Naive thymus-derived CD4-positive, alpha-beta T cell (primary cell): ENCODE results near the gene TBX2. TPM values are rescaled to one million over a fixed set of nuclear protein-coding genes. Genes with fewer than 3 reads are reported as not detected.

Experiments
- ATAC-seq: fragments of 150-1000 bp; cut with Tn5 transposase; 2 replicates; pipeline ENCODE4 v1.10.0; 2021; ENCODE audit warnings: mild to moderate bottlenecking, moderate library complexity
- CTCF ChIA-PET: fragments of 350-600 bp; sonication (Branson Sonifier 250); formaldehyde crosslinking; loops from one replicate; lab custom pipeline; 2021; ENCODE audit warnings: antibody characterized with exemption; lab: Charles Lee
- POLR2A ChIA-PET: fragments of 350-600 bp; sonication (Branson Sonifier 250); formaldehyde crosslinking; loops from one replicate; lab custom pipeline; 2021; ENCODE audit warnings: antibody characterized with exemption, inconsistent platforms; lab: Charles Lee
- DNase-seq, 9 donors: peaks; one replicate each; pipeline versions ENCODE4 v3.0.0 to v3.0.0-alpha.2; 2020 to 2022; ENCODE audit warnings: mixed read lengths in 1 of 9
- H3K27ac ChIP-seq: one replicate; pipeline ENCODE4 v1.7.0; 2013; ENCODE audit warnings: mild to moderate bottlenecking, low read depth, low read length, moderate library complexity
- H3K27me3 ChIP-seq, 2 donors: one replicate each; pipeline ENCODE4 v1.7.0; 2013; ENCODE audit warnings: low read length in 2 of 2, mild to moderate bottlenecking in 2 of 2, moderate library complexity in 2 of 2; ENCODE audit not compliant: control insufficient read depth in 2 of 2, insufficient read depth in 2 of 2
- H3K36me3 ChIP-seq, 3 experiments: 1 replicate in 2 of 3; 2 replicates in 1 of 3; pipeline ENCODE4 v1.7.0; 2013; ENCODE audit warnings: low read length in 3 of 3, mild to moderate bottlenecking in 3 of 3, moderate library complexity in 1 of 3; ENCODE audit not compliant: insufficient read depth in 3 of 3, control insufficient read depth in 2 of 3
- H3K4me1 ChIP-seq, 2 donors: one replicate each; pipeline ENCODE4 v1.7.0; 2013; ENCODE audit warnings: low read length in 2 of 2, mild to moderate bottlenecking in 2 of 2, moderate library complexity in 1 of 2; ENCODE audit not compliant: control insufficient read depth in 2 of 2, insufficient read depth in 2 of 2
- H3K4me3 ChIP-seq: 2 replicates; pipeline ENCODE4 v1.7.0; 2013; ENCODE audit warnings: mild to moderate bottlenecking, low read length
- H3K9me3 ChIP-seq, 3 experiments: 1 replicate in 2 of 3; 2 replicates in 1 of 3; pipeline ENCODE4 v1.7.0; 2013; ENCODE audit warnings: low read length in 3 of 3; ENCODE audit not compliant: control insufficient read depth in 2 of 3
- H3K27ac Mint-ChIP-seq, 9 donors: one replicate each; pipeline ENCODE4 v1.8.0; 2020 to 2022; ENCODE audit warnings: mixed read lengths in 9 of 9, mild to moderate bottlenecking in 8 of 9, moderate library complexity in 5 of 9, inconsistent platforms in 2 of 9
- H3K27me3 Mint-ChIP-seq, 5 donors: one replicate each; pipeline ENCODE4 v1.8.0; 2021 to 2022; ENCODE audit warnings: mixed read lengths in 5 of 5, mild to moderate bottlenecking in 1 of 5
- H3K36me3 Mint-ChIP-seq, 5 donors: one replicate each; pipeline ENCODE4 v1.8.0; 2020 to 2022; ENCODE audit warnings: mixed read lengths in 5 of 5, mild to moderate bottlenecking in 3 of 5, inconsistent platforms in 1 of 5
- H3K4me1 Mint-ChIP-seq, 7 donors: one replicate each; pipeline ENCODE4 v1.8.0; 2020 to 2022; ENCODE audit warnings: mixed read lengths in 7 of 7, mild to moderate bottlenecking in 3 of 7, inconsistent platforms in 1 of 7
- H3K4me3 Mint-ChIP-seq, 10 donors: one replicate each; pipeline ENCODE4 v1.8.0; 2020 to 2022; ENCODE audit warnings: mild to moderate bottlenecking in 10 of 10, mixed read lengths in 10 of 10, moderate library complexity in 6 of 10, inconsistent platforms in 2 of 10
- H3K9me3 Mint-ChIP-seq, 11 donors: one replicate each; pipeline ENCODE4 v1.8.0; 2020 to 2022; ENCODE audit warnings: mixed read lengths in 11 of 11, mild to moderate bottlenecking in 4 of 11, inconsistent platforms in 1 of 11, moderate library complexity in 1 of 11
- intact Hi-C, 2 donors: fragments of 100-400 bp; cut with micrococcal nuclease; formaldehyde crosslinking; loops; one replicate each; pipeline ENCODE4 v1.15.1; 2023
- polyA plus RNA-seq, 2 donors: library from polyadenylated mRNA; unstranded; fragments of 300-500 nt; fragmentation: Illumina TruSeq; gene quantifications; one replicate each; pipeline ENCODE4 v1.2.3, GENCODE V29; 2021
- total RNA-seq, 6 experiments: library from RNA in 5 of 6; stranded (reverse) in 5 of 6; gene quantifications; 1 replicate in 5 of 6; 2 replicates in 1 of 6; pipeline ENCODE4 v1.2.3 and lab custom pipeline; 2021 to 2026

The TBX2 gene
- total and polyA plus RNA-seq, 7 experiments from 2014 or later, result not detected

DNA sequence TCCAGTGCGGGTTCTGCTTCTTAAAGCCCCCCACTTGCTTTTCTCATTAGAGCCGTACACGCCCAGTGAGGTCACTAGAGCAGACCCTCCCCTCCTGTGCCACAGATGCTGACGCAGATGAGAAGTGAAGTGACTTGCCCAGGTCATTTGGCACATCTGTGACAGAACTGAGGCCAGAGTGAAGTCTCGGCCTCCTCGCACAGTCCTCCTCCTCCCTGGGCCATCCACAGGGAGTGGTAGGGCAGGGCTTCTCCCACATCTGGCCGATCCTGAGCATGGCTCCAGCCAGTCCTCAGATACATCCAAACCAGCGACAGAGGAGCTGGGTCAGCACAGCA lies 15.3 kb upstream of the TBX2 start:
- ChIA-PET CTCF (no interaction called here), POLR2A (no interaction called here)
- no peaks in the 10 kb centered on the region for H3K4me1 ChIP-seq
- no peaks in the 10 kb centered on the region for H3K27me3 ChIP-seq
- H3K27ac ChIP-seq, result no peak overlapping the region
- Mint-ChIP-seq H3K27ac (no peak overlapping the region), H3K4me1 (peaks cover 0 to 3% (median 2%) of the 10 kb centered on the region in 7 donors), H3K4me3 (no peak overlapping the region), H3K36me3 (peaks cover 0 to 7% (median 0%) of the 10 kb centered on the region in 5 donors), H3K9me3 (no peaks in the 10 kb centered on the region), H3K27me3 (peaks cover 0 to 8% (median 3%) of the 10 kb centered on the region in 5 donors)
- intact Hi-C loops, result no loop called here
- no peaks in the 10 kb centered on the region for H3K36me3 ChIP-seq
- no peak for ATAC-seq
- no peaks in the 10 kb centered on the region for H3K9me3 ChIP-seq
- no peak overlapping the region for H3K4me3 ChIP-seq
- DNase-seq, result no peak

DNA sequence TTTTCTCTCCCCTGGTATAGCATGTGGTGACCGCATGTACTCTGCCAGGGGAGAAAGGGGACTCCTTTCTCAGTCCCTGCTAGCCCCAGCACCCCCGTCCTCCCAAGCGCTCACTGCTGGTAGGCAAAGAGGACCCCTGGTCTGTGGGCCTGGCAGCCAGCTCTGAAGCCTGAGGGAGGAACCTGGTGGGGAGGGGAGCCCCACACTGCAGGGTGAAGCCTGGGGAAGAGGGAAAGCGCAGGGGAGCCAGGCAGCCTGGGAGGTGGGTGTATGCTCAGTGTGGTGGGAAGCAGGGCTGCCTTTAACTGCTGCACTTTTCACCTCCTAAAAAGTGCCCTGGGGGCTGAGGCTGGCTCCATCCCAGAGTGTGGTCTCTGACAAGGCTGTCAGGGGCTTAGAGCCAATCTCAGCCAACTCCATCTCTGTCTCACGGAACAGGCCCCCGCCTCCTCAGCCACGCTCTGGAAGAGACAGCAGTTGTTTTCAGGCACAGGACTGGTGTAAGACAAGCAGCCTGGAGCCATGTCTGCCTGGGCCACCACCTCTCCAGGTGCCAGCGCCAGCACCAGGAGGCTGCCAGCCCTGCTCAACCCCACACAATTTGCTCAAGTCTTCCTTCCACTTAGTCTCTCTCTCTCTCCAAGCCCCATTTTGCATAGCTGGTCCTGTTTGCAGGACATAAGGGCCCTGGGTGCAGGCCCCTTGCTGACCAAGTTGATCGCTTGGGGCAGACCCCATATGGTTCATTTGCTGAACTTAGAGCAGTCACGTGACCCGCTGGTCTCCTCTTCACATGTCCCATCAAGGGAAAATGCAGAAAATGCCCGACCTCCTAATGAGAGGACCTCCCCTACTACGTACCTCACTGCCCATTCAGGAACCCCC lies 14.7 kb upstream of the TBX2 start:
- Mint-ChIP-seq H3K27ac (peak overlapping the region in 1 of 9 donors; percentile 53), H3K4me1 (peaks cover 0 to 5% (median 4%) of the 10 kb centered on the region in 7 donors), H3K36me3 (peaks cover 0 to 7% (median 0%) of the 10 kb centered on the region in 5 donors), H3K27me3 (peaks cover 0 to 10% (median 3%) of the 10 kb centered on the region in 5 donors), H3K9me3 (no peaks in the 10 kb centered on the region), H3K4me3 (no peak overlapping the region)
- intact Hi-C loops, result no loop called here
- DNase-seq (no peak), ATAC-seq (no peak)
- H3K4me1 ChIP-seq, result no peaks in the 10 kb centered on the region
- ChIA-PET CTCF (no interaction called here), POLR2A (no interaction called here)
- no peaks in the 10 kb centered on the region for H3K36me3 ChIP-seq
- no peaks in the 10 kb centered on the region for H3K27me3 ChIP-seq
- no peak overlapping the region for H3K27ac ChIP-seq
- H3K9me3 ChIP-seq, result no peaks in the 10 kb centered on the region
- H3K4me3 ChIP-seq, result no peak overlapping the region

DNA sequence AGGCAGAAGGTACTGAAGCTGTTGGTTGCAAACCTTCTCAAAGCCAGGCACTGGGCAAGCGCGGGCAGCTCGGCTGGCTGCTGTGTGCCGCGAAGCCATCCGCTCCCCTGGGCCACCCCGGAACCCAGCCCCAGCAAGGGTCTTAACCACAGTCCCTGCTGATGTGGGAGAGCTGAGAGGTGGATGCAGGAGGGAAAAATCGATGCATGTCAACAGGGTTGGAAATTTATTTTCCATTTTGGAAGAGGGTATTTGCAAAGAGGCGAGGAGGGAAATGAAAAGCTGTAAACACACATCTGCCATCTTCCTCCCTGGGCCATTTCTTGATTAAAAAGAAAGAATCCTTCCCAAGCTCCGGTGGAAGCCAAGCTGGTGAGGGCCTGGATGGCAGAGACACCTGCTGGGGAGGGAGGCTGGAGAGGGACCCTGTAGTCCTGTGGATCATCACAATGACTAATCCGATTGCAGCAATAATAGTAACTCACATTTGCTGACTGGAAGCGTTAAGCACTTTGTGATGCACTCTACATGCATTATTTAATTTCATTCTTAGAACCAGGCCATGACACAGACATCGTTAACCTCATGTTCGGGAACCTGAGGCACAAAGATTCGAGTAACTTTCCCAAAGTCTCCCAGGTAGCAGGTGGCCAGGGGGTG lies 13.9 kb upstream of the TBX2 start:
- Histone ChIP-seq H3K27me3 (no peaks in the 10 kb centered on the region), H3K36me3 (no peaks in the 10 kb centered on the region), H3K27ac (no peak overlapping the region), H3K9me3 (no peaks in the 10 kb centered on the region), H3K4me1 (no peaks in the 10 kb centered on the region), H3K4me3 (no peak overlapping the region)
- no peak for DNase-seq
- no peak overlapping the region for H3K27ac Mint-ChIP-seq
- no peaks in the 10 kb centered on the region for H3K9me3 Mint-ChIP-seq
- peaks cover 0 to 7% (median 0%) of the 10 kb centered on the region in 5 donors for H3K36me3 Mint-ChIP-seq
- intact Hi-C loops, result no loop called here
- ATAC-seq, result no peak
- ChIA-PET CTCF (no interaction called here), POLR2A (no interaction called here)
- H3K4me1 Mint-ChIP-seq, result peaks cover 0 to 8% (median 4%) of the 10 kb centered on the region in 7 donors
- no peak overlapping the region for H3K4me3 Mint-ChIP-seq
- peaks cover 0 to 10% (median 3%) of the 10 kb centered on the region in 5 donors for H3K27me3 Mint-ChIP-seq

DNA sequence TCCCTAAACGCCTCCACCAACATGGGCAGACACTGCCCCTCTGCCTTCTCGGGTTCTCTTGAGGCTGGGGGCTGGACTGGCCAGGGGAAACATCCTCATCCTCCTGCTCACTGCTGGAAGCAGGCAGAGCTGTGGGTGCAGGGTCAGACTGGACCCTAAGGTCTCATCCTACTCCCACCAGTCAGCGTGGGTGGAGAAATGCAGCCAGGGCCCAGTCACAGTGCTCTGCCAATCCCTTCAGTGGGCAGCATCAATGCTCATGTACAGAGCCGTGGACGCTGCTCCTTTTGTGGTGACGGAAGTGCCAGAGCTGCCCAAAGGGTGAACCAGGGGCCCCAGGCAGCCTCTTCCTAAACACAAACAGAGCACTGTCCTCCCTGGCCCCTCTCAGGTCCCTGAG lies 13.4 kb upstream of the TBX2 start:
- H3K36me3 Mint-ChIP-seq, result peaks cover 0 to 3% (median 0%) of the 10 kb centered on the region in 5 donors
- peaks cover 0 to 8% (median 4%) of the 10 kb centered on the region in 7 donors for H3K4me1 Mint-ChIP-seq
- ATAC-seq (no peak), DNase-seq (no peak)
- no peaks in the 10 kb centered on the region for H3K36me3 ChIP-seq
- CTCF ChIA-PET, result no interaction called here
- no peak overlapping the region for H3K4me3 ChIP-seq
- H3K27me3 Mint-ChIP-seq, result peaks cover 0 to 10% (median 5%) of the 10 kb centered on the region in 5 donors
- no peaks in the 10 kb centered on the region for H3K9me3 Mint-ChIP-seq
- H3K4me3 Mint-ChIP-seq, result no peak overlapping the region
- no peaks in the 10 kb centered on the region for H3K27me3 ChIP-seq
- no peak overlapping the region for H3K27ac ChIP-seq
- POLR2A ChIA-PET, result no interaction called here
- H3K4me1 ChIP-seq, result no peaks in the 10 kb centered on the region
- intact Hi-C loops, result no loop called here
- H3K9me3 ChIP-seq, result no peaks in the 10 kb centered on the region
- H3K27ac Mint-ChIP-seq, result no peak overlapping the region

DNA sequence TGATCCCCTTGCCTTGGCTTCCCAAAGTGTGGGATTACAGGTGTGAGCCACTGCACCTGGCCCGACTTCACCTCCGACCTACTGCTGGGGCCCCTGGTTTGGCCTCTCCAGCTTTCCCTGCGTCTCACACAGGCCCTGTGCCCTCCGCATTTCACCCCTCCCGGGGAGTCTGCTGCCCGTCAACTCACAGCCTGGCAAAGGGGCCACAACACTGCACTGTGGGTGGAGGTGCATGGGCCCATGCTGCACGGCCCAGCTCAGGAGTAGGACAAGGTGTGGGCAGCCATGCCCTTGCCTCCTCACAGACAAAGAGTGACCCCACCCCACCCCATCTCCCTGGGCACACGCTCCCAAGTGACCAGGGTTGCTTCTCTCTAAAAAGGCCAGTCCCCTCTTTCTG lies 12.6 kb upstream of the TBX2 start:
- Histone ChIP-seq H3K27ac (no peak overlapping the region), H3K4me1 (no peaks in the 10 kb centered on the region), H3K9me3 (no peaks in the 10 kb centered on the region), H3K36me3 (no peaks in the 10 kb centered on the region), H3K4me3 (no peak overlapping the region), H3K27me3 (no peaks in the 10 kb centered on the region)
- Mint-ChIP-seq H3K36me3 (peaks cover 0 to 3% (median 0%) of the 10 kb centered on the region in 5 donors), H3K9me3 (no peaks in the 10 kb centered on the region), H3K27ac (no peak overlapping the region), H3K4me1 (peaks cover 0 to 8% (median 4%) of the 10 kb centered on the region in 7 donors), H3K4me3 (no peak overlapping the region), H3K27me3 (peaks cover 0 to 10% (median 5%) of the 10 kb centered on the region in 5 donors)
- ATAC-seq (no peak), DNase-seq (no peak)
- ChIA-PET POLR2A (no interaction called here), CTCF (interaction anchor here (0.5 kb wide), 1 partner anchor 387 kb away, joined by 3 read pairs; no protein-coding TSS in a partner anchor)
- intact Hi-C loops, result no loop called here

DNA sequence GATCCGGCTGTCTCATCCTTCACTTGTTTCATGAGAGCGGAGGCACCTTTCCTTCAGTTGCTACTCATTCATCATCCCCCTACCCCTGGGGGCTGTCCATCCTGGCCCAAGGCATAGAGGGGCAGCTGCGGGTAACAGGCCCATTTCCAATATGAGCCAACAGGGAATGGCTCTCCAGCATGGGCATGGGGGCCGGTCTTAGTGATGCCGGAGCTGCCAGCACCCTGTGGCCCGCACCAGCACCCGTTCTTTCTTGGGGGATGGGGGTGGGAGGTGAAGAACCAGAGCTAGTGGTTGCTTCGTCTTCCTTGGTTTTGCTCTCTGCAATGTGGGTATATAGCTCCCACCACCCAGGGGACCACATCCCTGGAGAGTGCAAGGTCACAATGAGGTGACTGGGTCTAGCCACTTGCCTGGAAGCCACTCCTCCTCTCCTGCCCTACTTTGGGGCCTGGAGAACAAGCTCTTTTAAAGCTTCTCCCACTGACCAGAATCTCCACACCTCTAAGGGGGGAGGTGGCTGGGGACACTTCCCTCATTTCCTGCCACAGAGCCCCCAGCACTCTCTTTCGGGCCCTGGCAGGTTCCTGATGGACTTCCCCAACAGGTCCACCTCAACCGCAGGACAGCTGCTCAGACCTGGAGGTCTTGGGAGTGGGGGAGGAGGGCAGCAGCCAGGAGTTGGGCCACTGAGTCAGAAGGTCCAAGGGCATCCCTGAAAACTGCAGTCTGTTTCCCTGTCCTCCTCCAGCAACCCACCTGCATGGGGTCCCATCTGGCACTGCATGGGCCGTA lies 11.9 kb upstream of the TBX2 start:
- POLR2A ChIA-PET, result no interaction called here
- no peaks in the 10 kb centered on the region for H3K27me3 ChIP-seq
- H3K27ac ChIP-seq, result no peak overlapping the region
- H3K27ac Mint-ChIP-seq, result no peak overlapping the region
- intact Hi-C loops, result no loop called here
- H3K27me3 Mint-ChIP-seq, result peaks cover 0 to 10% (median 7%) of the 10 kb centered on the region in 5 donors
- CTCF ChIA-PET, result interaction anchor here (0.5 kb wide), 1 partner anchor 388 kb away, joined by 3 read pairs; no protein-coding TSS in a partner anchor
- H3K36me3 ChIP-seq, result no peaks in the 10 kb centered on the region
- H3K9me3 ChIP-seq, result no peaks in the 10 kb centered on the region
- H3K4me3 Mint-ChIP-seq, result no peak overlapping the region
- ATAC-seq (no peak), DNase-seq (no peak)
- no peak overlapping the region for H3K4me3 ChIP-seq
- no peaks in the 10 kb centered on the region for H3K4me1 ChIP-seq
- H3K9me3 Mint-ChIP-seq, result no peaks in the 10 kb centered on the region
- peaks cover 0 to 8% (median 4%) of the 10 kb centered on the region in 7 donors for H3K4me1 Mint-ChIP-seq
- H3K36me3 Mint-ChIP-seq, result peaks cover 0 to 9% (median 0%) of the 10 kb centered on the region in 5 donors
